OCI-LY7 (cell line): ENCODE data around the gene GET4. TPM values are rescaled to one million over a fixed set of nuclear protein-coding genes. Genes with fewer than 3 reads are reported as not detected.

Source experiments
- BruUV-seq: library from RNA; stranded (reverse); fragments of 400-500 nt; replicated peaks from 2 replicates; lab custom pipeline; 2021; lab: Mats Ljungman, UMichigan
- CTCF ChIA-PET: fragments of 300-600 bp; sonication (Branson Sonifier 250); formaldehyde crosslinking; loops from one replicate; lab custom pipeline; 2022; ENCODE audit warnings: antibody characterized with exemption; ENCODE audit not compliant: unreplicated experiment; lab: Charles Lee
- POLR2A ChIA-PET: fragments of 300-600 bp; sonication (Branson Sonifier 250); formaldehyde crosslinking; loops from one replicate; lab custom pipeline; 2022; ENCODE audit warnings: antibody characterized with exemption; lab: Charles Lee
- DNase-seq: peaks from one replicate; pipeline ENCODE4 v3.0.0-alpha.2; 2015; ENCODE audit warnings: low spot score
- H2AFZ ChIP-seq: fragments of 200-600 bp; sonication (generic), shearing (Covaris generic); 2 replicates; pipeline ENCODE4 v1.6.1; 2014; ENCODE audit warnings: mild to moderate bottlenecking, antibody characterized with exemption, low read length, moderate library complexity
- H3K27ac ChIP-seq: fragments of 200-600 bp; sonication (generic); 2 replicates; pipeline ENCODE4 v1.5.1; 2014; ENCODE audit warnings: mixed run types, low read depth, mild to moderate bottlenecking, moderate library complexity, low read length, inconsistent platforms; ENCODE audit not compliant: poor library complexity, severe bottlenecking
- H3K36me3 ChIP-seq: fragments of 200-600 bp; sonication (generic); 2 replicates; pipeline ENCODE4 v1.6.1; 2014; ENCODE audit warnings: mild to moderate bottlenecking, antibody characterized with exemption, low read length, moderate library complexity, mixed read lengths; ENCODE audit not compliant: insufficient read depth
- H3K4me1 ChIP-seq: fragments of 200-600 bp; sonication (generic); 2 replicates; pipeline ENCODE4 v1.5.1; 2014; ENCODE audit warnings: mild to moderate bottlenecking, low read length; ENCODE audit not compliant: insufficient read depth, poor library complexity, severe bottlenecking
- H3K4me2 ChIP-seq: fragments of 200-600 bp; sonication (generic); 2 replicates; pipeline ENCODE4 v1.6.1; 2014; ENCODE audit warnings: mild to moderate bottlenecking, low read length
- H3K4me3 ChIP-seq: fragments of 200-600 bp; sonication (generic); 2 replicates; pipeline ENCODE4 v1.5.1; 2014; ENCODE audit warnings: mild to moderate bottlenecking, low read depth, low read length; ENCODE audit not compliant: poor library complexity, severe bottlenecking
- H3K79me2 ChIP-seq: fragments of 200-600 bp; sonication (generic); 2 replicates; pipeline ENCODE4 v1.6.1; 2016; ENCODE audit warnings: low read depth, mild to moderate bottlenecking, low read length, moderate library complexity, mixed read lengths; ENCODE audit not compliant: insufficient read depth
- H3K9me2 ChIP-seq: fragments of 200-600 bp; sonication (generic); 2 replicates; pipeline ENCODE4 v1.6.1; 2016; ENCODE audit warnings: mild to moderate bottlenecking, low read length, mixed read lengths; ENCODE audit not compliant: insufficient read depth
- H3K9me3 ChIP-seq: fragments of 200-600 bp; sonication (generic); 2 replicates; pipeline ENCODE4 v1.6.1; 2014; ENCODE audit warnings: mild to moderate bottlenecking, mixed run types, low read length, mixed read lengths
- H4K20me1 ChIP-seq: fragments of 200-600 bp; sonication (generic); 2 replicates; pipeline ENCODE4 v1.6.1; 2014; ENCODE audit warnings: mild to moderate bottlenecking, antibody characterized with exemption, low read length, moderate library complexity, mixed read lengths; ENCODE audit not compliant: insufficient read depth
- CTCF ChIP-seq: fragments of 200-600 bp; sonication (generic); conservative IDR thresholded peaks from 2 replicates; pipeline ENCODE4 v1.5.1; 2014; ENCODE audit warnings: mild to moderate bottlenecking, antibody characterized with exemption, low read length, moderate library complexity, mixed read lengths
- EZH2phosphoT487 ChIP-seq: fragments of 200-600 bp; sonication (generic); IDR thresholded peaks from 2 replicates; pipeline ENCODE4 v1.6.1; 2018; ENCODE audit warnings: low read depth, borderline replicate concordance, mild to moderate bottlenecking, mixed run types, antibody characterized with exemption, low read length, moderate library complexity, mixed read lengths
- intact Hi-C: fragments of 100-400 bp; cut with micrococcal nuclease; formaldehyde crosslinking; loops from one replicate; pipeline ENCODE4 v1.10.0; 2022; ENCODE audit not compliant: unreplicated experiment
- total RNA-seq, 2 experiments: library from RNA; depleted of rRNA in 1 of 2; stranded (reverse); fragments of >200 nt in 1 of 2; shearing (Covaris generic) in 1 of 2; gene quantifications; 2 replicates each; pipeline ENCODE4 v1.2.3, GENCODE V29; 2014 to 2022

GET4 gene
- total RNA-seq, 2 experiments from 2014 or later, result 46.3 to 54.5 TPM

DNA sequence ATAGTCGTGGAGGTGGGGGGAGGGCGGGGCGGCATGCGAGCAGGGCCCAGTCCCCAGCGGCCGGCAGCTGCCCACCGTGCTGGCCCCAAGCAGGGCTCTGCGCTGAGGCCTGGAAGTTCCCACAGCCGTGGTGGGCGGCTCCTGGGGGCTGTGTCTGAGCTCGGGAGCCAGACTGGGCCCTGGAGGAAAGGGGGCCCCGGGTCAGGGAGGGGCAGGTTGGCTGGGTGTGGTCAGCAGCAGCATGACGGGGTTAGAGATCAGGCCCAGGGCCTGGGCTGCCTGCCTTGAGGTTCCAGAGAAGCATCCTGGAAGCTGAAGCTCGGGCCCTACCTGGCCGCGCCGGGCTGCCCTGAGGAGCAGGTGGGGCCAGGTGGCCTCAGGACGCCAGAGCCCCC, 22.1 kb downstream of the GET4 start:
- no peak overlapping the region for H3K27ac ChIP-seq
- no TSS peak for BruUV-seq
- H3K9me3 ChIP-seq, result no peaks in the 10 kb centered on the region
- intact Hi-C loops, result no loop called here
- no peaks in the 10 kb centered on the region for H3K79me2 ChIP-seq
- TF ChIP-seq EZH2phosphoT487, result no peak
- TF ChIP-seq CTCF, result no peak
- CTCF ChIA-PET, result no interaction called here
- H3K36me3 ChIP-seq, result peaks cover 35% of the 10 kb centered on the region
- H4K20me1 ChIP-seq, result no peaks in the 10 kb centered on the region
- no peak overlapping the region for H2AFZ ChIP-seq
- H3K9me2 ChIP-seq, result no peaks in the 10 kb centered on the region
- H3K4me3 ChIP-seq, result no peak overlapping the region
- no peak overlapping the region for H3K4me2 ChIP-seq
- POLR2A ChIA-PET, result no interaction called here
- no peak for DNase-seq
- H3K4me1 ChIP-seq, result no peaks in the 10 kb centered on the region

- peaks cover 29% of the 10 kb centered on the region for H3K36me3 ChIP-seq
- no peak overlapping the region for H3K4me3 ChIP-seq
- no peak overlapping the region for H2AFZ ChIP-seq
- H3K27ac ChIP-seq, result no peak overlapping the region
- ChIA-PET CTCF (no interaction called here), POLR2A (no interaction called here)
- H3K4me1 ChIP-seq, result no peaks in the 10 kb centered on the region
- intact Hi-C loops, result no loop called here
- BruUV-seq, result no TSS peak
- H3K4me2 ChIP-seq, result no peak overlapping the region
- TF ChIP-seq EZH2phosphoT487, result no peak
- no peak for TF ChIP-seq CTCF
- no peaks in the 10 kb centered on the region for H3K9me2 ChIP-seq
- no peaks in the 10 kb centered on the region for H3K9me3 ChIP-seq
- H4K20me1 ChIP-seq, result no peaks in the 10 kb centered on the region
- H3K79me2 ChIP-seq, result no peaks in the 10 kb centered on the region
- DNase-seq, result no peak
Measured at GRCh38 chr7:898855-899681, 22.7 kb downstream of the GET4 start.

GRCh38 chr7:899806-900205, 23.5 kb downstream of the GET4 start:
- Histone ChIP-seq H3K4me3 (no peak overlapping the region), H3K9me2 (no peaks in the 10 kb centered on the region), H3K9me3 (no peaks in the 10 kb centered on the region), H3K27ac (no peak overlapping the region), H4K20me1 (no peaks in the 10 kb centered on the region), H3K4me1 (no peaks in the 10 kb centered on the region), H3K36me3 (peaks cover 22% of the 10 kb centered on the region), H2AFZ (no peak overlapping the region), H3K4me2 (no peak overlapping the region), H3K79me2 (no peaks in the 10 kb centered on the region)
- no peak for DNase-seq
- POLR2A ChIA-PET, result no interaction called here
- no TSS peak for BruUV-seq
- TF ChIP-seq EZH2phosphoT487 (no peak), CTCF (no peak)
- intact Hi-C loops, result no loop called here
- CTCF ChIA-PET, result no interaction called here
